ENCODE measurements around the gene ADGRA3. TPM values are rescaled to one million over a fixed set of nuclear protein-coding genes. Genes with fewer than 3 reads are reported as not detected.

The ADGRA3 gene
- polyA plus RNA-seq, 2 donors = 4.3 to 4.8 TPM

GRCh38 chr4:22487328-22487727 lies 28.5 kb downstream of the ADGRA3 start:
- no peak overlapping the region for H3K4me3 ChIP-seq (ENCODE audit: low read depth in 1 of 2, low read length in 2 of 2)
- no peak overlapping the region for H3K27ac ChIP-seq (ENCODE audit: low read depth in 2 of 2, low read length in 1 of 2)
- WGBS, 2 donors = 91 to 92% methylated on average over 5 of the region's 5 CpGs
- H3K27me3 ChIP-seq (ENCODE audit: control insufficient read depth in 1 of 2, insufficient read depth in 2 of 2, low read length in 2 of 2) = no peaks in the 10 kb centered on the region
- H3K36me3 ChIP-seq (ENCODE audit: control insufficient read depth in 2 of 2, insufficient read depth in 2 of 2, low read length in 1 of 2) = no peaks in the 10 kb centered on the region
- H3K4me1 ChIP-seq (ENCODE audit: control insufficient read depth in 2 of 2, insufficient read depth in 2 of 2, low read length in 1 of 2) = peaks cover 2 to 3% of the 10 kb centered on the region in 2 donors
- H3K9me3 ChIP-seq (ENCODE audit: control insufficient read depth in 2 of 2, insufficient read depth in 1 of 2, low read depth in 1 of 2, low read length in 1 of 2) = no peaks in the 10 kb centered on the region

GRCh38 chr4:22486276-22486675 lies 29.6 kb downstream of the ADGRA3 start:
- Histone ChIP-seq H3K27me3 (ENCODE audit: control insufficient read depth in 1 of 2, insufficient read depth in 2 of 2, low read length in 2 of 2) (no peaks in the 10 kb centered on the region), H3K27ac (ENCODE audit: low read depth in 2 of 2, low read length in 1 of 2) (no peak overlapping the region)
- 79% methylated on average over 4 of the region's 4 CpGs for WGBS, 2 donors

GRCh38 chr4:22485737-22486136 lies 30.1 kb downstream of the ADGRA3 start:
- no peaks in the 10 kb centered on the region for H3K27me3 ChIP-seq (ENCODE audit: control insufficient read depth in 1 of 2, insufficient read depth in 2 of 2, low read length in 2 of 2)
- no peaks in the 10 kb centered on the region for H3K9me3 ChIP-seq (ENCODE audit: control insufficient read depth in 2 of 2, insufficient read depth in 1 of 2, low read depth in 1 of 2, low read length in 1 of 2)
- H3K36me3 ChIP-seq (ENCODE audit: control insufficient read depth in 2 of 2, insufficient read depth in 2 of 2, low read length in 1 of 2) = no peaks in the 10 kb centered on the region
- H3K4me1 ChIP-seq (ENCODE audit: control insufficient read depth in 2 of 2, insufficient read depth in 2 of 2, low read length in 1 of 2) = peaks cover 2 to 3% of the 10 kb centered on the region in 2 donors
- H3K4me3 ChIP-seq (ENCODE audit: low read depth in 1 of 2, low read length in 2 of 2) = no peak overlapping the region
- WGBS, 2 donors = 58 to 59% methylated on average over 4 of the region's 4 CpGs
- no peak overlapping the region for H3K27ac ChIP-seq (ENCODE audit: low read depth in 2 of 2, low read length in 1 of 2)

More at GRCh38 chr4:22486276-22486675, 29.6 kb downstream of the ADGRA3 start:
- Histone ChIP-seq H3K9me3 (ENCODE audit: control insufficient read depth in 2 of 2, insufficient read depth in 1 of 2, low read depth in 1 of 2, low read length in 1 of 2) (no peaks in the 10 kb centered on the region), H3K4me3 (ENCODE audit: low read depth in 1 of 2, low read length in 2 of 2) (no peak overlapping the region), H3K4me1 (ENCODE audit: control insufficient read depth in 2 of 2, insufficient read depth in 2 of 2, low read length in 1 of 2) (peaks cover 2 to 3% of the 10 kb centered on the region in 2 donors), H3K36me3 (ENCODE audit: control insufficient read depth in 2 of 2, insufficient read depth in 2 of 2, low read length in 1 of 2) (no peaks in the 10 kb centered on the region)

GRCh38 chr4:22483551-22483981 lies 32.3 kb downstream of the ADGRA3 start:
- H3K27ac ChIP-seq (ENCODE audit: low read depth in 2 of 2, low read length in 1 of 2) = no peak overlapping the region
- no peaks in the 10 kb centered on the region for H3K36me3 ChIP-seq (ENCODE audit: control insufficient read depth in 2 of 2, insufficient read depth in 2 of 2, low read length in 1 of 2)
- H3K27me3 ChIP-seq (ENCODE audit: control insufficient read depth in 1 of 2, insufficient read depth in 2 of 2, low read length in 2 of 2) = no peaks in the 10 kb centered on the region
- peaks cover 2 to 3% of the 10 kb centered on the region in 2 donors for H3K4me1 ChIP-seq (ENCODE audit: control insufficient read depth in 2 of 2, insufficient read depth in 2 of 2, low read length in 1 of 2)
- no peak overlapping the region for H3K4me3 ChIP-seq (ENCODE audit: low read depth in 1 of 2, low read length in 2 of 2)
- WGBS, 2 donors = 29 to 41% methylated on average over 1 of the region's 1 CpG
- H3K9me3 ChIP-seq (ENCODE audit: control insufficient read depth in 2 of 2, insufficient read depth in 1 of 2, low read depth in 1 of 2, low read length in 1 of 2) = no peaks in the 10 kb centered on the region

GRCh38 chr4:22482250-22483127 lies 33.4 kb downstream of the ADGRA3 start:
- 75 to 80% methylated on average over 3 of the region's 3 CpGs for WGBS, 2 donors
- no peaks in the 10 kb centered on the region for H3K27me3 ChIP-seq (ENCODE audit: control insufficient read depth in 1 of 2, insufficient read depth in 2 of 2, low read length in 2 of 2)
- no peak overlapping the region for H3K4me3 ChIP-seq (ENCODE audit: low read depth in 1 of 2, low read length in 2 of 2)
- no peaks in the 10 kb centered on the region for H3K36me3 ChIP-seq (ENCODE audit: control insufficient read depth in 2 of 2, insufficient read depth in 2 of 2, low read length in 1 of 2)
- H3K4me1 ChIP-seq (ENCODE audit: control insufficient read depth in 2 of 2, insufficient read depth in 2 of 2, low read length in 1 of 2) = peaks cover 2 to 3% of the 10 kb centered on the region in 2 donors
- no peak overlapping the region for H3K27ac ChIP-seq (ENCODE audit: low read depth in 2 of 2, low read length in 1 of 2)
- no peaks in the 10 kb centered on the region for H3K9me3 ChIP-seq (ENCODE audit: control insufficient read depth in 2 of 2, insufficient read depth in 1 of 2, low read depth in 1 of 2, low read length in 1 of 2)

- no peaks in the 10 kb centered on the region for H3K9me3 ChIP-seq (ENCODE audit: control insufficient read depth in 2 of 2, insufficient read depth in 1 of 2, low read depth in 1 of 2, low read length in 1 of 2)
- H3K4me3 ChIP-seq (ENCODE audit: low read depth in 1 of 2, low read length in 2 of 2) = no peak overlapping the region
- H3K4me1 ChIP-seq (ENCODE audit: control insufficient read depth in 2 of 2, insufficient read depth in 2 of 2, low read length in 1 of 2) = peaks cover 2 to 3% of the 10 kb centered on the region in 2 donors
- no peaks in the 10 kb centered on the region for H3K36me3 ChIP-seq (ENCODE audit: control insufficient read depth in 2 of 2, insufficient read depth in 2 of 2, low read length in 1 of 2)
- 53 to 70% methylated on average over 2 of the region's 2 CpGs for WGBS, 2 donors
- H3K27me3 ChIP-seq (ENCODE audit: control insufficient read depth in 1 of 2, insufficient read depth in 2 of 2, low read length in 2 of 2) = no peaks in the 10 kb centered on the region
- no peak overlapping the region for H3K27ac ChIP-seq (ENCODE audit: low read depth in 2 of 2, low read length in 1 of 2)
These were observed 35.1 kb downstream of the ADGRA3 start for GRCh38 chr4:22480675-22481327.

- Histone ChIP-seq H3K4me1 (ENCODE audit: control insufficient read depth in 2 of 2, insufficient read depth in 2 of 2, low read length in 1 of 2) (peaks cover 0 to 3% of the 10 kb centered on the region in 2 donors), H3K27ac (ENCODE audit: low read depth in 2 of 2, low read length in 1 of 2) (no peak overlapping the region), H3K9me3 (ENCODE audit: control insufficient read depth in 2 of 2, insufficient read depth in 1 of 2, low read depth in 1 of 2, low read length in 1 of 2) (no peaks in the 10 kb centered on the region), H3K27me3 (ENCODE audit: control insufficient read depth in 1 of 2, insufficient read depth in 2 of 2, low read length in 2 of 2) (no peaks in the 10 kb centered on the region), H3K36me3 (ENCODE audit: control insufficient read depth in 2 of 2, insufficient read depth in 2 of 2, low read length in 1 of 2) (no peaks in the 10 kb centered on the region), H3K4me3 (ENCODE audit: low read depth in 1 of 2, low read length in 2 of 2) (no peak overlapping the region)
- 46 to 50% methylated on average over 2 of the region's 2 CpGs for WGBS, 2 donors
These were observed 37.4 kb downstream of the ADGRA3 start for GRCh38 chr4:22478426-22478825.

- H3K36me3 ChIP-seq (ENCODE audit: control insufficient read depth in 2 of 2, insufficient read depth in 2 of 2, low read length in 1 of 2) = no peaks in the 10 kb centered on the region
- H3K27me3 ChIP-seq (ENCODE audit: control insufficient read depth in 1 of 2, insufficient read depth in 2 of 2, low read length in 2 of 2) = no peaks in the 10 kb centered on the region
- no peak overlapping the region for H3K27ac ChIP-seq (ENCODE audit: low read depth in 2 of 2, low read length in 1 of 2)
- H3K9me3 ChIP-seq (ENCODE audit: control insufficient read depth in 2 of 2, insufficient read depth in 1 of 2, low read depth in 1 of 2, low read length in 1 of 2) = no peaks in the 10 kb centered on the region
- H3K4me3 ChIP-seq (ENCODE audit: low read depth in 1 of 2, low read length in 2 of 2) = no peak overlapping the region
- peaks cover 0 to 1% of the 10 kb centered on the region in 2 donors for H3K4me1 ChIP-seq (ENCODE audit: control insufficient read depth in 2 of 2, insufficient read depth in 2 of 2, low read length in 1 of 2)
- WGBS, 2 donors = 79 to 88% methylated on average over 6 of the region's 6 CpGs
These were observed 38.1 kb downstream of the ADGRA3 start for GRCh38 chr4:22477813-22478182.

GRCh38 chr4:22477136-22477812 lies 38.6 kb downstream of the ADGRA3 start:
- no peaks in the 10 kb centered on the region for H3K9me3 ChIP-seq (ENCODE audit: control insufficient read depth in 2 of 2, insufficient read depth in 1 of 2, low read depth in 1 of 2, low read length in 1 of 2)
- WGBS, 2 donors = 68 to 73% methylated on average over 8 of the region's 8 CpGs
- no peak overlapping the region for H3K27ac ChIP-seq (ENCODE audit: low read depth in 2 of 2, low read length in 1 of 2)
- no peaks in the 10 kb centered on the region for H3K4me1 ChIP-seq (ENCODE audit: control insufficient read depth in 2 of 2, insufficient read depth in 2 of 2, low read length in 1 of 2)
- no peaks in the 10 kb centered on the region for H3K36me3 ChIP-seq (ENCODE audit: control insufficient read depth in 2 of 2, insufficient read depth in 2 of 2, low read length in 1 of 2)
- H3K4me3 ChIP-seq (ENCODE audit: low read depth in 1 of 2, low read length in 2 of 2) = no peak overlapping the region
- H3K27me3 ChIP-seq (ENCODE audit: control insufficient read depth in 1 of 2, insufficient read depth in 2 of 2, low read length in 2 of 2) = no peaks in the 10 kb centered on the region
